ENCODE measurements around the gene DOCK2. TPM values are rescaled to one million over a fixed set of nuclear protein-coding genes. Genes with fewer than 3 reads are reported as not detected.

The DOCK2 gene
- total RNA-seq, 1 experiment from 2014 or later = 4.6 TPM

DNA sequence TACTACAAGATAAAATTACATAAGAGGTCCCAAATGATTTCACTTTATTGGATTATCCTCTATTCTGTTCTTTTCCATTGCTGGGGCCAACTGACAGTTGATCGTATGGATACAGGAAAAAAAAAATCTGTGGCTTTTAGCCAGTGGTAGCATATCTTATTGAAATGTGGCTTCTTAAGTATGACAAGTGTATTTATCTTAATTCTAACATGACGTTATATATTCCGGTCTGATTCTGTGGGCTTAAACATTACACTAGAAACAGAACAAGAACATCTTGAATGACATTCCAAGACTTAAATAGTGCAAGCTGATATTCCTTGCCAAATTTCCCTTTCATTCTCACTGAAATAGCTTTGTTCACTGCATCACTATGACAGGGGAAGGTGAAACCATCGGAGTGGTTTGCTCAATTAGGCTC, 225.3 kb downstream of the DOCK2 start:
- no peaks in the 10 kb centered on the region for H3K9me3 Mint-ChIP-seq
- CTCF ChIA-PET = no interaction called here
- POLR2A ChIA-PET = no interaction called here
- H3K4me3 Mint-ChIP-seq = no peak overlapping the region
- H3K36me3 Mint-ChIP-seq = no peaks in the 10 kb centered on the region
- peaks cover 5% of the 10 kb centered on the region; the same call in 1 of the 2 replicates for H3K4me1 Mint-ChIP-seq
- TF ChIP-seq TEAD1 (CRISPR knock-in tag; IDR thresholded peaks at IDR 0.05) (no peak), ZNF425 (CRISPR knock-in tag; conservative IDR thresholded peaks at IDR 0.05) (no peak), PRRX2 (CRISPR knock-in tag; IDR thresholded peaks at IDR 0.05) (no peak), SOX15 (CRISPR knock-in tag; IDR thresholded peaks at IDR 0.05) (no peak), MYBL2 (CRISPR knock-in tag; IDR thresholded peaks at IDR 0.05) (no peak), NFE2L1 (CRISPR knock-in tag; IDR thresholded peaks at IDR 0.05) (no peak), ZNF281 (CRISPR knock-in tag; IDR thresholded peaks at IDR 0.05) (no peak), CREB1 (CRISPR knock-in tag; IDR thresholded peaks at IDR 0.05) (no peak), SP1 (CRISPR knock-in tag; conservative IDR thresholded peaks at IDR 0.05) (no peak), FOXP1 (CRISPR knock-in tag; IDR thresholded peaks at IDR 0.05; ENCODE audit: borderline replicate concordance) (no peak)
- TF ChIP-seq, protein P1, sequence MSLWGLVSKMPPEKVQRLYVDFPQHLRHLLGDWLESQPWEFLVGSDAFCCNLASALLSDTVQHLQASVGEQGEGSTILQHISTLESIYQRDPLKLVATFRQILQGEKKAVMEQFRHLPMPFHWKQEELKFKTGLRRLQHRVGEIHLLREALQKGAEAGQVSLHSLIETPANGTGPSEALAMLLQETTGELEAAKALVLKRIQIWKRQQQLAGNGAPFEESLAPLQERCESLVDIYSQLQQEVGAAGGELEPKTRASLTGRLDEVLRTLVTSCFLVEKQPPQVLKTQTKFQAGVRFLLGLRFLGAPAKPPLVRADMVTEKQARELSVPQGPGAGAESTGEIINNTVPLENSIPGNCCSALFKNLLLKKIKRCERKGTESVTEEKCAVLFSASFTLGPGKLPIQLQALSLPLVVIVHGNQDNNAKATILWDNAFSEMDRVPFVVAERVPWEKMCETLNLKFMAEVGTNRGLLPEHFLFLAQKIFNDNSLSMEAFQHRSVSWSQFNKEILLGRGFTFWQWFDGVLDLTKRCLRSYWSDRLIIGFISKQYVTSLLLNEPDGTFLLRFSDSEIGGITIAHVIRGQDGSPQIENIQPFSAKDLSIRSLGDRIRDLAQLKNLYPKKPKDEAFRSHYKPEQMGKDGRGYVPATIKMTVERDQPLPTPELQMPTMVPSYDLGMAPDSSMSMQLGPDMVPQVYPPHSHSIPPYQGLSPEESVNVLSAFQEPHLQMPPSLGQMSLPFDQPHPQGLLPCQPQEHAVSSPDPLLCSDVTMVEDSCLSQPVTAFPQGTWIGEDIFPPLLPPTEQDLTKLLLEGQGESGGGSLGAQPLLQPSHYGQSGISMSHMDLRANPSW (CRISPR knock-in tag; conservative IDR thresholded peaks at IDR 0.05; ENCODE audit: low read depth) = no peak
- DNase-seq (ENCODE audit: low spot score) (no peak), ATAC-seq (no peak)
- H3K27me3 Mint-ChIP-seq (ENCODE audit: low read depth) = no peaks in the 10 kb centered on the region
- H3K27ac Mint-ChIP-seq = no peak overlapping the region

- ATAC-seq (no peak), DNase-seq (ENCODE audit: low spot score) (no peak)
- POLR2A ChIA-PET = no interaction called here
- no peak overlapping the region for H3K27ac Mint-ChIP-seq
- no peaks in the 10 kb centered on the region for H3K36me3 Mint-ChIP-seq
- peaks cover 9% of the 10 kb centered on the region for H3K4me1 Mint-ChIP-seq
- CTCF ChIA-PET = no interaction called here
- no peaks in the 10 kb centered on the region for H3K27me3 Mint-ChIP-seq (ENCODE audit: low read depth)
- no peak overlapping the region for H3K4me3 Mint-ChIP-seq
- H3K9me3 Mint-ChIP-seq = no peaks in the 10 kb centered on the region
- TF ChIP-seq ZNF263 (CRISPR knock-in tag; IDR thresholded peaks at IDR 0.05; ENCODE audit: low read depth) (no peak), TP53 (CRISPR knock-in tag; IDR thresholded peaks at IDR 0.05) (no peak), ZNF423 (CRISPR knock-in tag; IDR thresholded peaks at IDR 0.05) (no peak), PRRX2 (CRISPR knock-in tag; IDR thresholded peaks at IDR 0.05) (no peak), MXD4 (CRISPR knock-in tag; IDR thresholded peaks at IDR 0.05; ENCODE audit: borderline replicate concordance) (no peak), NFATC4 (CRISPR knock-in tag; IDR thresholded peaks at IDR 0.05) (no peak), ZNF396 (CRISPR knock-in tag; IDR thresholded peaks at IDR 0.05; ENCODE audit: borderline replicate concordance) (no peak), ZNF232 (CRISPR knock-in tag; IDR thresholded peaks at IDR 0.05) (no peak), USF2 (CRISPR knock-in tag; IDR thresholded peaks at IDR 0.05) (no peak), GRHL2 (CRISPR knock-in tag; IDR thresholded peaks at IDR 0.05; ENCODE audit: insufficient replicate concordance, severe bottlenecking) (no peak), SP1 (CRISPR knock-in tag; conservative IDR thresholded peaks at IDR 0.05) (no peak), TEAD1 (CRISPR knock-in tag; IDR thresholded peaks at IDR 0.05) (no peak), HMGA2 (CRISPR knock-in tag; IDR thresholded peaks at IDR 0.05) (no peak)
- TF ChIP-seq, protein P2, sequence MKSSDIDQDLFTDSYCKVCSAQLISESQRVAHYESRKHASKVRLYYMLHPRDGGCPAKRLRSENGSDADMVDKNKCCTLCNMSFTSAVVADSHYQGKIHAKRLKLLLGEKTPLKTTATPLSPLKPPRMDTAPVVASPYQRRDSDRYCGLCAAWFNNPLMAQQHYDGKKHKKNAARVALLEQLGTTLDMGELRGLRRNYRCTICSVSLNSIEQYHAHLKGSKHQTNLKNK (CRISPR knock-in tag; IDR thresholded peaks at IDR 0.05) = no peak
Observed at GRCh38 chr5:169864483-169864882, 227.4 kb downstream of the DOCK2 start.

All from WTC11 (cell line).